Posterior vena cava (tissue), 2 donors: ENCODE results near the gene NFIC. TPM values are rescaled to one million over a fixed set of nuclear protein-coding genes. Genes with fewer than 3 reads are reported as not detected.
A peak's percentile ranks its signal among the peaks of the same experiment; 100 is the strongest.
"Not testable (repeated sequence)": the region's sequence is repeated elsewhere in the genome, so short reads cannot be mapped to it uniquely, and the experiment has no call there.

Experiments used
- DNase-seq: peaks from one replicate; pipeline ENCODE4 v3.0.0-alpha.2; 2020; ENCODE audit warnings: low spot score
- intact Hi-C, 2 donors: fragments of 100-400 bp; cut with DNase I; formaldehyde crosslinking; loops; one replicate each; pipeline versions ENCODE4 v1.14.1 to v1.14.2; 2022 to 2023
- total RNA-seq, 2 donors: library from RNA; stranded (reverse); fragmentation: NEBNext Ultra II Directional; extraction: Animal tissue kit (Norgen Biotek cat#: 25700); gene quantifications; one replicate each; pipeline ENCODE4 v1.2.1, GENCODE V29; 2021
- donor health status: DM: yes; HTN: yes; CAD: no.
- donor health status: DM: yes; HTN: yes; CAD: no.

The NFIC gene
- total RNA-seq, 2 donors from 2014 or later, result 196 to 223 TPM

- no peak for DNase-seq
- intact Hi-C loops, result loop anchor here (1.0 to 10.0 kb wide), 4 partner anchors 17 to 87 kb away; no protein-coding TSS in a partner anchor
Observed at GRCh38 chr19:3367628-3368440, 1.5 kb downstream of the NFIC start.

GRCh38 chr19:3368441-3368795, 2.0 kb downstream of the NFIC start:
- intact Hi-C loops, result loop anchor here (1.0 to 10.0 kb wide), 4 partner anchors 17 to 86 kb away; no protein-coding TSS in a partner anchor
- DNase-seq, result no peak

- intact Hi-C loops, result loop anchor here (1.0 to 10.0 kb wide), 4 partner anchors 18 to 86 kb away; no protein-coding TSS in a partner anchor
- no peak for DNase-seq
Observed at GRCh38 chr19:3368848-3369336, 2.5 kb downstream of the NFIC start.

DNA sequence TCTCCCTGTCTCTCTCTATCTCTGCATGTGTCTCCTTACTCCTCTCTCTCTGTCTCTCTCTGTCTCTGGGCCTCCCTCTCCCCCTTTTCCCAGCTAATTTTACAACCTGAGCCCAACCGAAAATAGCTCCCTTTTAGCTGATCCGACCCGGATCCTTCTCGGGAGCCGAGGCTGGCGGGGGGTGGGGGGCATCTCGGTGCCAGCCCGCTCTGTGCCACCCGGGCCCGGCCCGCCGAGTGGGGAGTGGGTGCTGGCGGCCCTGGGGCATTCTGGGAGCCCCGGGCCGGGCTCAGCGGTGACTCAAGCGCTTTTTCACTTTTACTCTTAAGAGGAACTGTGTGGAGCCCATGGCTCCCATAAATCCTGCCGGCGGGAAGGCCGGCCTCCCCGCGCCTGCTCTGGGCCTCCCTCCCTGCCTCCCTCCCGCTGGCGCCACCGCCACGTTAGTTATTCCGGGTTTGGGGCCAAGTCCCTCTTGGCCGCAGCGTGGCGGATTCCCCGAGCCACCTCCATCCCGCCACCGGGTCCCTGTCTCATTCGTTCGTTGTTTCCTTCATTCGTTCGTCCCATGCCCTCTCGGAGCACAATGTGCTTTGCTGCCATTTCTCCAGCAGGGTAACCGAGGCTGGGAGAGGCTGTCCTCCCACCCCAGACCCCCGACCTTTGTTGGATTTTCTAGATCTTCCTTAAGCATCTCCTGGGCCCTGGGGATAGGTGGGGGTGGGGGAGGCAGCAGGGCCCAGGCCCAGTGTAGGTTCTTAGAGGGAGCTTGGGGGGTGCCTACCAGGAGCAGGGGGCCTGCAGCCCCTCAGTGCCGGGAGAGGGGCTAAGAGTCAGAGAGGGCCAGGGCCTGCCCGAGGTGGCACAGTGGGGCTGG, 3.2 kb downstream of the NFIC start:
- intact Hi-C loops, result loop anchor here (5.0 to 10.0 kb wide), 4 partner anchors 42 to 85 kb away; no protein-coding TSS in a partner anchor
- peak; percentile 92 for DNase-seq

DNA sequence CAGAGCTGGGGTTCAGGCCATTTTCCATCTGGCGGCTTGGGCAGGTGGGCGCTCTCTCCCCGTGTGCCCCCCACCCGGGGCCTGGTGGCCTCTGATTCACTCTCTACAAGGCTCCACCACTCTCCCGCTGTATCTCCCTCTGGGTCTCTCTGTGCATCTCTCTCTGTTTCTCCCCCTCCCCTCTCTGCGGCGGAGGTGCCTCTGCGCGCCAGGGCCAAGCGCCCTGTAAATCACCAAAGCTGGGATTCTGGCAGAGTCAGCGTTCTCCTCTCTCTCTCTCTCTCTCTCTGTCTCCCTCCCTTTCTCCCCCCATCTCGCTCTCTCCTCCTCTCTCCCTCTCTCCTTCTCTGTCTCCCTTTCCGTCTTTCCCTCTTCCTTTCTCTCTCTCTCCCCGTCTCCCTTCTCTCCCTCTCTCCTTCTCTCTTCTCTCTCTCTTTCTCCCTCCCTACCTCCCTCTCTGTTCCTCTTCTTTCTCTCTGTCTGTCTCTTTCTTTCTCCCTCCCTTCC, 3.9 kb downstream of the NFIC start:
- intact Hi-C loops, result loop anchor here in 1 of 2 donors (10.0 kb wide), 1 partner anchor 55 kb away; no protein-coding TSS in a partner anchor
- DNase-seq, result no peak

- intact Hi-C loops, result loop anchor here in 1 of 2 donors (10.0 kb wide), 1 partner anchor 54 kb away; no protein-coding TSS in a partner anchor
- no peak for DNase-seq
Observed at GRCh38 chr19:3370728-3371591, 4.6 kb downstream of the NFIC start.

- DNase-seq, result no peak
- intact Hi-C loops, result loop anchor here in 1 of 2 donors (10.0 kb wide), 1 partner anchor 52 kb away; no protein-coding TSS in a partner anchor
Observed at GRCh38 chr19:3372413-3372812, 6.0 kb downstream of the NFIC start.

DNA sequence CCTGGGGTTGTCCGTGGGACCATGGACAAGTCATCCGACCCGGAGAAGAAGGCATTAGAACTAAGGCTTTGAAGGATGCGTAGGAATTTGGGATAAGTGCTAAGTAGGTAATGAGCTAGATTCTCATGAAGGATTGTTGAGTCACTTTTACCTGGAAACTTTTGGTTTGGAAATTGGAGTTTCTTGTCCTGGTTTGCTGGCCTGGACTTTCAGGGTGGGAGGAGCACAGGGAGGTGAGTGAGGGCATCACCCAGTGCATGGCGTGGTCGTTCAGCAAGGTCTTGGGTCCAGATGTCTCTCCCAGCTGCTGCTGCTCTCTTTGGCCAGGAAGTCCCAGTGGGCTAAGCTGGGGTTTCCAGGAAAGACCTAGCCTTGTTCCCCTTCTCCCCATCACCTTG, 7.6 kb downstream of the NFIC start:
- no peak for DNase-seq
- intact Hi-C loops, result loop anchor here in 1 of 2 donors (10.0 kb wide), 1 partner anchor 51 kb away; no protein-coding TSS in a partner anchor

- no peak for DNase-seq
- intact Hi-C loops, result loop anchor here in 1 of 2 donors (10.0 kb wide), 1 partner anchor 50 kb away; no protein-coding TSS in a partner anchor
Observed at GRCh38 chr19:3374369-3375112, 8.2 kb downstream of the NFIC start.

DNA sequence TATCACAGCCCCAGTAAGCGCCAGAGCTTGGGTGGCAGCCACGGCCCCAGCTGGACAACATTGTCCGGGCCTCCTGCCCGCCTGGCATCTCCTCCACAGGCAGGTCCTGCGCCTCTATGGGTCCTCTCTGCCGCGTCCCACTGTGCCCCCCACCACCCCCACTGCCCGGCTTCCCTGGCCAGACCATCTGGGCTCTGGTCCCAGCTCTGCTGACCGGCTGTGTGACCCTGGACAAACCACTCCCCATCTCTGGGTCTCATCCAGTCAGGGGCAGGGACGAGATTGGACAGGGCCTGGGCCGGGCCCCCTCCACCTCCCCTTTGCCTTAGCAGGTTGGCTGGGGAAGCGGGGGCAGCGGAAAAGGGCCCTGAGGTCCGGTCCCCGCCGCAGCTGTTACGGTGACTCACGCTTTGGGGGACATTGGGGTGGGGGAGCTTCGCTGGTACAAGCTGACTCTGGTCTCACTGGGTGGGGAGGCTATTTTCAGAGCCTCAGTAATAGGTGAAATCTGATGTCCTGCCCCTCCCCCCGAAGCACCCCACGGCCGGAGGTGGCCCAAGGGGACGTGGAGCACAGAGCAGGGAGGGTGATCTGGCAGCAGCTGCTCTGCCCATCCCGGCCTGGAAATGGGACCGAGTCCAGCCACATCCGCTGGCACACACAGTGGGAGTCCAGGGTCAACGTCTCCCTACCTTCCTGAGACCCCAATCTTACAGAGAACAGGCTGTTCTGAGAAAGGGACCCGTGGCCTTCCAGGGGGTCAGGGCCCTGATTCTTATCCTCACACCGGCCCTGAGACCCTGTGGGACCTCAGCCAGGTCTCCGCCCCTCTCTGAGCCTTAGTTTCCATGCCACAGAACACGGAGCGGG, 9.1 kb downstream of the NFIC start:
- DNase-seq, result peak; percentile 95
- intact Hi-C loops, result loop anchor here in 1 of 2 donors (10.0 kb wide), 1 partner anchor 49 kb away; no protein-coding TSS in a partner anchor

DNA sequence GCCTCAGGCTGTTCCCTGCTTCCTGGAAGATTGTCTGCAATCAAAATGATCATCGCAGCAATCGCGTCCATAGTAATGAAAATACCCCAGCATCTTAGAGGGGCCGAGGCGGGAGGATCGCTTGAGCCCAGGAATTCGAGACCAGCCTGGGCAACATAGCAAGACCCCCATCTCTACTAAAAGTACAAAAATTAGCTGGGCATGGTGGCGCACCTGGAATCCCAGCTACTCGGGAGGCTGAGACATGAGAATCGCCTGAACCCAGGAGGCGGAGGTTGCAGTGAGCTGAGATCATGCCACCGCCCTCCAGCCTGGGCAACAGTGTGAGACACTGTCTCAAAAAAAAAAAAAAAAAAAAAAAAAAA, 9.7 kb downstream of the NFIC start:
- DNase-seq, result not testable (repeated sequence)
- intact Hi-C loops, result loop anchor here in 1 of 2 donors (10.0 kb wide), 1 partner anchor 49 kb away; no protein-coding TSS in a partner anchor

DNA sequence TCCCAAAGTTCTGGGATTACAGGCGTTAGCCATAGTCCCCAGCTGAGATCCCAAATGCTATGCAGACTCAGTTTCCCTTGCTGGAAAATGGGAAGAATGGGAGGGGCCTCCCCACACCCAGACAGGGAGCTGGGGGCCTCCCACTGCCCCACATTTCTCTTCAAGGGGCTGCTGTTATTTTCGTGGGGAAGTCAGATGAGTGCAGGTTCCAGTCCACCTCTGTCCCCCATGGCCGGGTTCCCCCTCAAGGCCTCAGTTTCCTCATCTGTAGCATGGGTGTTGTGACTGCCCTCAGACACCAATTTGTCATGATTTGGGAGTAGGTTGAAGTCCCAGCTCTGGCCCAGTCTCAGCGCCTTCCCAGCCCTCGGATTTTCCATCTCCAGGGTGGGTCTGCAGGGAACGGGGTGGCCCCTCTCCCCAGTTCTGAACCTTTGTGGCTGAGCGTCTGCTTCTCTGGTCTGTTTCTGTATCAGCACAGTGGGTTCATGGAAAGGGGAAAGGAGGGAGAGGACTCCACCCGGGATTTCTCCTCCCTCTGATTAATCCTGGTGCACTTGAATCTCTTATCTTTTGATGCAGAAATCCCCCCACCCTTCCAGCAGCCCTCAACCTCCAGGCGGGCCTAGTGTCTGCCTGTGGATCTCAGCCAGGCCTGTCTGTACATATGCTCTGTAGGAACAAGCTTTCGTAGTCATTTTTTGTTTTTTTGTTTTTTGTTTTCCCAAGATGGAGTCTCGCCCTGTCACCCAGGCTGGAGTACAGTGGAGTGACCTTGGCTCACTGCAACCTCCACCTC, 12.2 kb downstream of the NFIC start:
- intact Hi-C loops, result loop anchor here in 1 of 2 donors (10.0 kb wide), 1 partner anchor 46 kb away; no protein-coding TSS in a partner anchor
- no peak for DNase-seq

DNA sequence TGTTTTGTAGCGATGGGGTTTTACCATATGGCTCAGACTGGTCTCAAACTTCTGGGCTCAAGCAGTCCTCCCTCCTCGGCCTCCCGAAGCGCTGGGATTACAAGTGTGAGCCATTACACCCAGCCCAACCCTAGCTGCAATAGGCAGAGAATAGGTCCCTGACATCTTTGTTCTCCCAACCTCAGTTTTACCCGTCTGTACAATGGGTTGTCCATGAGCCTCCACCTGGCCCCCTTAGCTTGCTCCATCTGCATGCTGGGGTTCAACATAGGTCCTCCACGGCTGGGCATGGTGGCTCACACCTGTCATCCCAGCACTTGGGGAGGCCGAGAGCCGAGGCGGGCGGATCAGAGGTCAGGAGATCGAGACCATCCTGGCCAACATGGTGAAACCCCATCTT, 14.4 kb downstream of the NFIC start:
- intact Hi-C loops, result no loop called here
- DNase-seq, result no peak

- intact Hi-C loops, result no loop called here
- peak; percentile 81 for DNase-seq
Observed at GRCh38 chr19:3381701-3382372, 15.5 kb downstream of the NFIC start.

- peak; percentile 68 for DNase-seq
- intact Hi-C loops, result no loop called here
Observed at GRCh38 chr19:3382460-3383100, 16.2 kb downstream of the NFIC start.
